Measurements from ENCODE around the gene NFKB2.

Gene NFKB2

DNA sequence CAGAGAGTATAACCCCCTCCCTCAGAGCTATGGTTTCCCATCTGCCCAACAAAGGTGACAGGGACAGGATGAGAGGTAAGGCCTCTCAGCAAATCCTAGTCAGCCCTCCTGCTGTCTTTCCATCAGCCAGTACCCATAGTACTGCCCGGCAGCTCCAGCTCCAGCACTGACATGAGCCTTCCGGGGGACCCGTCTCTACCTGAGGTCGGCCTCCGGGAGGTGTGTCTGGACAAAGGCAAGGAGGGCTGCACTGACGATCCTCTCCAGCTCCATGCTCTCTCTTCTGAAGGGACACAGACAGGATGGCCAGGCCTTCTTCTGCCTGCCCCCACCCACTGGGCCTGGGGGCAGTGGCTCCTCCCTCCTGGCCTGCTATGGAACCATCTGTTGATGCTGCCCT lies 29.4 kb downstream of the NFKB2 start:
- DNase-seq, result no peak

DNA sequence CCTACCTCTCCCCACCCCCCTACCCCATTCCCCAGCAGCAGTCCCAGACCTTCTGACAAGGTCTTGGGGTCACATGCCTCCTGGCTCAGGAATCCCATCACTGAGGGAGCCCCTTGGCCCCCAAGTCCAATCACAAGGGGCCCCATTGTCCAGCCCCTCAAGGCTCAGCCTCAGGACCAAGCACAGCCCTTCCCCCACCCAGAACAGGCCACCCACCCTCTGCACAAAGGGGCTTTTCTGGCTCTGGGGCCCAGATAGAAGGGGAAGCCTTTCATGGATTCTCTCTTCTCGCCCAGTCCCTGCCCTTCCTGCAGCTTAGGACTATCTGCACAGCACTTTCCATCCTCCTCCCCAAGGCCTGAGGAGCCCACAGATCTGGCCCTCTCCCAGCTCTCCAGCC lies 29.9 kb downstream of the NFKB2 start:
- no peak for DNase-seq

GRCh38 chr10:102426803-102427287 lies 31.3 kb downstream of the NFKB2 start:
- no peak for DNase-seq

GRCh38 chr10:102429468-102429867 lies 34.0 kb downstream of the NFKB2 start:
- DNase-seq, result no peak

- DNase-seq, result peak; percentile 61
These were observed 36.1 kb downstream of the NFKB2 start for GRCh38 chr10:102431452-102432124.

DNA sequence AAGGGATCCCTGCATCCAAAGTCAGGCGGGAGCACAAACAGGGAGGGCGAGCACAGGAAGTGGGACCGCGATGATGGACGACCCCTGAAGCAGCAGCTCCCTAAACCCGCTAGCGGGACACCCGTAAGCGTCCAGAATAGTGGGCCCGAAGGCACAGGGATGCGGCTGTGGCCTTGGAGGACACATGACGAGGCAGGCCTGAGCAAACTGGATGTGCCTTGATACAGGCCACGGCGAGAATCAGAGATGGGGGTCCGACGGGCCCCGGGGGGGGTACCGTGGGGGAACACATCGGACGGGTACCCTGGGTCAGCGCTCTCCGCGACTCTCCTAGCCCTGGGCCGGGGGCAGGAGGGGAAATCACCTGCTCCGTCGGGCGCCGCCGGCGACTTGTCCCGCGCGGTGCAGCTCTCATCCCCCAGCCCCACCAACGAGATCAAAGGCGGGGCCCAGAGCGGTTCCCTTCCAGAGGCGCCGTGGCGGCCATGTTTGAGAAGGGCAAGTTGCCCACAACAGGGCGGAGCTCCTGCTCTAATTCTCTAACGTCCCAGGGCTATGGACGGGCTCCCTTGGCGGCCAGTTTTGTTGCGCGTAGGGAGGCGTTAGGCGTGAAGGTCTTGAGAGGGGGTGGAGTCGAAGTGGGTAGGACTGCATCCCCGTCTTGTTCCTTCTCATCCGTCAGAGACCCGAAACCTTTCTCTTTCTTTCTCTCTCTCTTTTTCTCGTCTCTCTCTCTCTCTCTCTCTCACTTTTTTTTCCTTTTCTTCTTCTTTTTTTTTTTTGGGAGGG lies 36.9 kb downstream of the NFKB2 start, which contains the start of gene CUEDC2:
Gene CUEDC2, minus strand, starts transcription at position 413 of the 789 bp plus-strand sequence. CDS start 7,386 bp downstream, outside the sequence.
- DNase-seq, result peak; percentile 99

- peak; percentile 56 for DNase-seq
These were observed 38.1 kb downstream of the NFKB2 start for GRCh38 chr10:102433619-102434046.

GRCh38 chr10:102434394-102435132 lies 39.1 kb downstream of the NFKB2 start:
- DNase-seq, result peak; percentile 50

DNA sequence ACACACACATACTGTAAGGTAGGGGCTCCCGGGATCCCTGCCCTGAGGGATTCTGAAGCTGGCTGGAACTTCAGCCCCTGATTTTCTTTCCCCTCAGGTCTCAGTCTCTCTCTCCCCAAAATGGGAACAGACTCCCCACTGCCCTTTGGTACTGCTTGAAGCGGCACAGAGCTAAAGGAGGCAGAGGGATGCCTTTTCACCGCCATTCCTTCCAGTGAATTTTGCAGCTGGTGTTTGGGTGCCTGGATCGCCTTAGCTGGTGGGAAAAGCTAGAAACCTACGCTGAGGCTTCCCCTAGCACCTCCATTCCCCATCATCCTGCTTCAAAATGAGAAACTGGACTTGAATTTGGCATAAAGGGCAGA lies 39.6 kb downstream of the NFKB2 start:
- DNase-seq, result no peak

DNA sequence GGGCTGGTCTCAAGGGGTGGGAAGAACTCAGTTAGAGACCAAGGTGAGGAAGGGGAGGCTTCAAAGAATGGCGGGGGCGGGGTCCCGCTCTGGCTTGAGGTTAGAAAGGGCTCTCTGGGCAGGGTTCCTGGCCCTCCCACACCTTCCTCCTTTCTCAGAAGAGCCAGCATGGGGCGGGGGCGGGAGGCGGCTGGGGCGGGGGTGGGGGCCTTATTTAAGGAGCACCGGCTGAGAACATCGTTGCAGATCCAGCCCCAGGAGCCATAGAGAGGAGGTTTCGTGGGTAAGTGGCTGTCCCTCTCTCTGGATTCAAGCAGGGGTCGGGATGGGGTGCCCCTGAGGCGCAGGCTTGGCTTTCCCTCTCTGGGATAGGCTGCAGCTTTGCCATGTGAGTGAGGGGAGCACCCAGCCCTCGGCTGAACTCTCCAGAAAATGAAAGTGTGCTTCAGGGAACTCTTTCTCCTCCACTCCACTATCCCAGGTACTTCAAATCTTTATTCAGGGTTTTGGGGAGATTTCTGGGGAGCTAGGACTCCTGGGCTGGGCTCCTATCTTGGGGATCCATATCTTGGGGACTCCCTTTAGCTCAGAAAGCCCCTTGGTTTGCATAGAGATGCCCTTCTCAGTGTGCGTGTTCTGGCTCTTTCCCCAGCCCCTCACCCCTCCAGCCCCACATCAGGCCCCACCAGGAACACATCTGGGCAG lies 40.2 kb downstream of the NFKB2 start:
- DNase-seq, result peak; percentile 77

DNA sequence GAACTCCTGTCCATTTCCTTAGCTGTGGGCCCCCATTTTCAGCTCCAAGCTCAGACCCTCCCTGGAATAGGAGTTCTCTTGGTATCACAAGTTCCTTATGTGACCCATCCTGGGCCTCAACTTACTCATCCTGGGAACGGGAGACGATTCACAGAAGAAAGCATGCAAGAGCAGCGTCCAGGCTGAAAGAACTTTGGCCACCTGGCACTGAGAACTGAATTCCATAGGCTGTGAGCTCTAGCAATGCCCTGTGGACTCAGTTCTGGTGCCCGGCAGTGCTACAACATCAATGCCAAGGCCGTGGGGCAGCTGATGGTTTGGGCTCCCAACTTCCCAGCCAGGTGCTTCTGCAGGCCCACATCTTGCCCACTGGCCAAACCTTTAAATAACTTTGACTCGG lies 40.8 kb downstream of the NFKB2 start:
- DNase-seq, result no peak

- no peak for DNase-seq
These were observed 42.0 kb downstream of the NFKB2 start for GRCh38 chr10:102437515-102437914.

DNA sequence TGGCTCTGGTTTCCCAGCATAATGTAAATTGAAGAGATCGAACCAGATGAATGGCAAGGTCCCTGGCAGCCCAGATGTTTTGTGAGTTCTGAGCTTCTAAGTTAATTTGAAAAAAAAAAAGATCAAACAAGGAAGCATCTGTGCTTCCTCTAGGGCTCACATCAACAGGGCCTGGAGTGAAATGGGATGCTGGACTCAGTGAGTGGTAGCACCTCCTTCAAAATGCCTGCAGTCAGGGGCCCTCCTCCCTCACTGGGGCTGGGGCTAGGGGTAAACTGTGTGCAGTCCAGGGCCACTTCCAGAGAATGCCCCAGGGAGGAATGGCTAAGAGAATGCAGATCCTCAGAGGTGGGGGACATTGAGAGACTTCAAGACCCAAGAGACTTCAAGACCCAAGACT lies 42.9 kb downstream of the NFKB2 start:
- no peak for DNase-seq

GRCh38 chr10:102444851-102445250 lies 49.3 kb downstream of the NFKB2 start:
- DNase-seq, result no peak

- peak; percentile 95 for DNase-seq
These were observed 54.0 kb downstream of the NFKB2 start for GRCh38 chr10:102449321-102450123.

GRCh38 chr10:102450124-102450373 lies 54.5 kb downstream of the NFKB2 start:
- DNase-seq, result no peak

DNA sequence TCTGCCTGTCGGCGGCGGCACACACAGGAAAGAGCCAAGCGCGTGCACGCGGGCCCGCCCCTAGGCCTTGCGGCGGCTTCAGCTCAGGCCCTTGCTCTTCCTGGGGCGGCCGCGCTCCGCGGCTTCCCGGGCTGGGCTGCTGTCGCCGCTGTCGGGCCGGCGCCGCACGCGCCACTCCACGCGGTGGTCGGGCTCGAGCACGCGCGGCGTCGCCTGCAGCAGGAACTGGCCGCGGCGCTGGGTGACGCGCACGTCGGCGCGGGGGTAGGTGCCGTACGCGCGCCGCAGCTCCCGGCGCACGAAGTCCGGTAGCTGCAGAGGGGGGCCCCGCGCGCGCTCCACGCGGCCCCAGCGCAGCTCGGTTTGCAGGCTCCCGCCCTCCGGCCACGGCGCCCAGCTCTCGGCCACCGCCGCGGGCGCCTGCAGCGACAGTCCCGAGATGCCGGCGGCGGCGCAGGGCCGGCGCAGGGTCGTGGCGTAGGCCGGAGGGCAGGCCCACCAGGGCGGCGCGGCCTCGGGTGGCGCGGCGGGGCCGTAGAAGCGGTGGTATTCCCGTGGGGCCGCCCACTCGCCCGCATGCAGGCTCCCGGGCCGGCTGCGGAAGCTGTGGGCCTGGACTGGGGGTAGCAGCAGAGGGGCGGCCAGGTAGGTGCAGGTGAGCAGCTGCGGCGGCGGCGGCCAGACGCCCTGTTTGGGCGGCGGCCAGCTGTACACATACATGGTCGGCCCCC lies 55.0 kb downstream of the NFKB2 start:
- DNase-seq, result peak; percentile 89

GRCh38 chr10:102451105-102451969 lies 55.8 kb downstream of the NFKB2 start, which contains the start of gene C10orf95:
C10orf95 (minus strand) TSS chr10:102451543; CDS start chr10:102451093, 450 bp downstream.
- DNase-seq, result peak; percentile 48

Data from hematopoietic multipotent progenitor cell treated with erythropoietin and hydrocortisone succinate and interleukin-3 and kit ligand, for 6 days (in vitro differentiated cells).